Measurements from ENCODE around the gene RUSF1.
"Not testable (repeated sequence)": the region's sequence is repeated elsewhere in the genome, so short reads cannot be mapped to it uniquely, and the experiment has no call there.

Gene RUSF1

GRCh38 chr16:31445931-31446330 is 62.3 kb downstream of the RUSF1 start:
- DNase-seq, result not testable (repeated sequence)

GRCh38 chr16:31441956-31442355 is 66.2 kb downstream of the RUSF1 start:
- DNase-seq, result no peak

GRCh38 chr16:31440516-31441184 is 67.5 kb downstream of the RUSF1 start:
- DNase-seq, result peak in 1 of 5 experiments; percentile 30

- no peak for DNase-seq
These were observed 68.7 kb downstream of the RUSF1 start for GRCh38 chr16:31439519-31439918.
